ENCODE measurements around the gene TGM6.
A peak's percentile ranks its signal among the peaks of the same experiment; 100 is the strongest.

TGM6 gene

DNA sequence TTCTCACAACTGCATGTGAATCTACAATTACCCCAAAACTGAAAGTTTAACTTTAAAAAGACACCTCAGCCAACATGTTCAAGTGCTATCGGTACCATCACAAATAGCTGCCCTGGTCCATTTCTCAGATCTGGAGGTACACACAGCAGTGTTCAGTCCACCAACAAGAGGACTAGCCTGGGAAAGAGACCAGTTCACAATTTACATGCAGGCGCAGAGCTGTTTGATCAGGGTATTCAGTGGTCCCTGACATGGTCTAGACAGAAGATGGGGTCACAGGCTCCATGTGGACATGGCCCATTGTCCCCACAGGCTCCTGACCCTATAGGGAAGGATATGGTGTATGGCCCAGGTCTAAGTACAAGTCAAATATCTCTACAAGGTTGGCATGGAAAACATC, 15.6 kb upstream of the TGM6 start:
- DNase-seq, result no peak

DNA sequence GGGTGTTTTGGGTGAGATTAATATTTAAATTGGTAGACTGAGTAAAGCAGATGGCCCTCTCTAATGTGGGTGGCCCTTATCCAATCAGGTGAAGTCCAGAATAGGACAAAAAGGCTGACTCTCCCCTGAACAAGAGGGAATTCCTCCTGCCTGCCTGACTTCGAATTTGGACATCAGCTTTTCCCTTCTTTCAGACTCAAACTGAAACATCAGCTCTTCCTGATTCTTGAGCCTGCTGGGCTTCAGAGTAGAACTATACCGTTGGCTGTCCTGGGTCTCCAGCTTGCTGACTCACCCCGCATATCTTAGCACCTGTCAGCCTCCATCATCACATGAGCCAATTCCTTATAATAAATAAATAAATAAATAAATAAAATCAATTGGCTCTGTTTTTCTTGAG, 15.0 kb upstream of the TGM6 start:
- no peak for DNase-seq

DNA sequence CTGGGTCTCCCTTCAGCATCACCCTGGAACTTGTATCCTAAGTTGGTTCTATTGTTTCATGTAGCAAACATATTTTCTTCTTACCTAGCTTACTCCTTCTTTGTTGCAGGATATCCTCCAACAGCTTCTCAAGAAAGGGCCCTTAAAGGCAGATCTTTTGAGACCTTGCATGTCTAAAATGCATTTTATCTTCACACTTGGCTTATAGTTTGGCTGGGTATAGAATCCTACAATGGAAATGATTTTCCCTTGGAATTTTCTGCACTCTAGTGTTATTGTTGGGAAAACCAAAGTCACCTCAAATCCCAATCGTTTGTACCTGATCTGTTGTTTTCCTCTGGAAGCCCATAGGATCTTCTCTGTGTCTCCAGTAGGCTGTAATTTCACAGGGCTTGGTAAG, 12.1 kb upstream of the TGM6 start:
- no peak for DNase-seq

DNA sequence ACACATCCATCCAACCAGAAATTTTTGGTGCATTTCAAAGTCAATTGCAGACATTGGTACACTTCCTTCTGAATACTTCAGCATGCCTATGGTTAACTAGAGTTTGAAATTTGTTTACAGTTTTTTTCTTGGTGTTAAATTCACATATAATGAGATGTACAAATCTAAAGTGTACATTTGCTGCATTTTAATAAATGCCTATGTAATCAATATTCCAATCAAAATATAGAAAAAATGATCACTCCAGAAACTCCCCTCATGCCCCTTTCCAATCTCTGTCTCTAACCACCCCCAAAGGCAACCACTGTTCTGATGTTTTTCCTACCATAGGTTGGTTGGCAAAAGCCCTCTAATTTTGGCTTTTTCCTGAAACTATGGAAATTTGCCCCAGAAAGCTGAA, 7.6 kb upstream of the TGM6 start:
- DNase-seq, result no peak

DNA sequence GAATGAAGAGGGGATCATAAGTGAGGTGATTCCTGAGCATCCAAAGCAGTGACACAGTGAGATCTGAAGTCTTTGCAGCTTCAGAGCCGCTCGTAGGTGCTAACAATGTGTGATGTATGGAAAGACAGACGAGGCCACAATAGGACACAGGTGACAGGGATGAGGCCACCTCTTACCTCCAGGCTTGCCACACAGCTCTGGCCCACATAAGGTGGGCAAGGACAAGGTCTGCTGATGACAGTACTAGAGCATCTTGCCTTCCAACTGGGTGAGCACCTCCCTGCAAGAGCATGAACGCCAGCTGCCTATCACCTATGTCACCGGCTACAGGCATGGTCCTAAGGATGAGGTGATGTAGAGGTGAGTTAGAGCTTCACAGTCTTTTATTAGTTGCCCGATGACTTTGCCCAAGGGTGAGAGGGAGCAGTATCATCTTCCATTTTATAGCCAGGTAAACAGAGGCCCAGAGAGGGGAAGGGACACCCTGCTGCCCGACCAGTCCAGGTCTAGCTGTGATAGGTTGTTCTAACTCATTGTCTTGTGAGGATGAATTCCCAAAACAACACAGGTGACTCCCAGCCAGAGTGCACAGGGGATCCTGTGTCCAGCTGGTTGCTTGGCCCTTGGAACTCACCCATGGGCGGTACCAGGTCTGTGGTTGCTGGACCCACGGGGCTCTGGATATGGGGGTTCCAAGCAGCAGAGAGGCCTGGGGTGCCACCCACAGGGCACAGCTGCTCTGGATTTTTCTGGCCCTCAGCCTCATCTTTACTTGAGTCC, 6.2 kb upstream of the TGM6 start:
- DNase-seq, result no peak

DNA sequence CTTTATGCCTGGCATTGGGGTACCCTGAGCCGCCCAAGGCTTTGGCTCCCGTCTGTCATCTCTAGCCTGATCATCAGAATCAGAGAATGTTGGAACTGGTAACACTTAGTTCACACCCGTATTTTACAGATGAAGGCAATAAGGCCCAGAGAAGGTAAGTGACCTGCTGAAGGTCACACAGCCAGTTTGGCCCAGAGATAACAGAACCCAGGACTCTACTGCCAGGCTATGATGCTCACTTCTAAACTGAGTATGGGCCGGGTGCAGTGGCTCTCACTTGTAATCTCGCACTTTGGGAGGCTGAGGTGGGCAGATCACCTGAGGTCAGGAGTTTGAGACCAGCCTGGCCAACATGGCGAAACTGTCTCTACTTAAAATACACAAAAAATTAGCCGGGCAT, 1.8 kb upstream of the TGM6 start:
- no peak for DNase-seq

DNA sequence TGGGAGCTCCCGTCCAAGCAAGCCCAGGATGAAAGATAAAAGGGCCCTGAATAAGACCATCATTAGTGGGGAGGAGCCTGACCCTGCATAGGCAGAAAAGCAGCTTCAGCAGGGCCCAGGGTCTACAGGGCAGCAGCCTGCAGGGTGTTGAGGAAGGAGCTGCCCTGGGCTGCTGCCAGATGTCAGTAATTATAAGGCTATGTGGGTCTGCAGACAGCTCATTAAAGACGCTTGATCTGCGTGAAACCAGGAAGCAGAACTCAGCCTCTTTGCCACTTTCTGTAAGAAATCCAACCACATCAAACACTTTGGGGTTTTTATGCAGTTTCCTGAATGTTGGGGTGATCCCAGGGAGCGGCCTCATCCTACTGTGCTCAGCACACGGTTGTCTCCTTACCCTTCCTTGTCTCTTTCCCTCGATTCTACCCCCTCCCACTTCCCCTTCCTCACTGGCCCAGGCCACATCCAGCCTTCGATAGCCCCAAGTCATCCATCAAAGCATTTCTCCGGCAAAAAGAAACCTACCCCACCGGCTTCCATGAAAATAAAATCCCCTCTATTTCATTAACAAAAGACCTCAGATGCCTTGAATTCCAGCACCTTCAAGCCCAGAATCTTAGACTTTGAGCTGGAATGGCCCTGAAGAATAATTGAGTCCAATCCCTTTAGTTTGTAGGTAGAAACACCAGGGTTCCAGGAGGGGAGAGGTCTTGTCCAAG, 1.0 kb upstream of the TGM6 start:
- DNase-seq, result no peak

DNA sequence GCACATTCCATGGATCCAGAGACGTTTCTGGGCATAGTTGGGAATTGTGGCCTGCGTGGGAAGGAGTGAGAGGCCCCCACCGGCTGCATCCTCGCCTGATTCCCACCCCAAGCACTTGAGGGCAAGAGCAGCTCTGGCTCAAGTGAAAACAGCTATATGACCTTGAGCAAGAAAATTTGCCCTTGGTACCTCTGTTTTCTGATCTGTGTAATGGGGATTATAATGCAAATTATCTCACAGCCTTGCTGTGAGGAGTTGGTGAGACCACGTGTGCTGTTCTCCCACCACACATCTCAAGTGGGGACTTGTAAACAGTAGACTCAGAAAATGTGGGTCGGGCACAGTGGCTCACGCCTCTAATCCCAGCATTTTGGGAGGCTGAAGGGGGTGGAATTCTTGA, 602 bp downstream of the TGM6 start:
- no peak for DNase-seq

DNA sequence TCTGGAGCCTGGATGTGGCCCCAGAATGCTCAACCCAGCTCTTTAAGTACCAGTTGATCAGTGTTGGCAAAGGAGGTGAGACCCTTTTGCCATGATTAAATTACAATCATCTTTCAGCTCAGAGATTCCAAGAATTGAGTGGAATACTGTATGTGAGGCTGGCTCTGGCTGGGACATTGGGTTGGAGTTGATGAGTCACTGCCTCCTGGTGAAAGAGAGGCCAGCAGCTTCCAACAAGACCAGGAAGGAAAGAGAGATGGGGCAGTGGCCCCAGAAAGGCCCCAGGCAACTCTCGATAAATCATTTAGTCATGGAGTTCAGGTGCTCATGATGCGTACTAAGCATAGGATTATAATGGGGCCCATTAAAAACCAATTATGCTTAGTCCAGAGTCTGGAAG, 2.1 kb downstream of the TGM6 start:
- DNase-seq, result no peak

DNA sequence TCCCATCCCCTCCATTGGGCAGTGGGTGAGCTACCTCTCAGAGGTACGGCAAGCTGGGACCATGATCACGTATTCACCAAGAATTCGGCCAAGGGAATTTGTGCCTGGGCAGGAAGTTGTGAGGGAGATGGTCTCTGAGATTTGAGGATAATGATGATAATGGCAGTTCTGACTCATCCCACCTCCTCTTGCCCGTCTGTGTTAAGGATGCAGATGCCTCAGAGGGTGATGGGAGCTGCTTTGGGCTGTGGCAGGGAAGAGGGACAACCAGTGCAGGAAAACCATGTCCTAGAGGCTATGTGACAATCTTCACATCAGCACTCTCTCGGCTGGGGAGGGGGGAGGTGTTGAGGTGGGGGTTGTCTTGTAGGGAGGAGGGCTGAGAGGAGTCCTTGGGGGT, 4.3 kb downstream of the TGM6 start:
- DNase-seq, result no peak

DNA sequence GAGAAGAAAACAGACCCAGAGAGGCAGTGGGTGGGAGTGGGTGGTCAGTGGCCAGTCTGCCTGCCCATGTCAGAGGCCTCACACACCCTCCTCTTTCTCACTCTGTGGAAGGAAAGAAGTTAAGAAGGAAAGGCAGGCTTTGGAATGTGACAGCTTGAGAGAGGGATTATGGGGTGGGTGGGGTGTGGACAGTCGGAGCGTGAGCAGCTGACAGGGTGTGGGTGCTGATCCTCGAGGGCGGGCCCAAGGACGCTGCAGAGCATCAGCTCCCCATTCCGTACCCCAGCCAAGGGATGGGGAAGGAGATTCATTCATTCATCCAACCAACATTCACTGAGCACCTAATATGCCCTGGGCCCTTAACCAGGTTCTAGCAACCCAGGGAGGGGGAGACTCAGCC, 4.8 kb downstream of the TGM6 start:
- no peak for DNase-seq

DNA sequence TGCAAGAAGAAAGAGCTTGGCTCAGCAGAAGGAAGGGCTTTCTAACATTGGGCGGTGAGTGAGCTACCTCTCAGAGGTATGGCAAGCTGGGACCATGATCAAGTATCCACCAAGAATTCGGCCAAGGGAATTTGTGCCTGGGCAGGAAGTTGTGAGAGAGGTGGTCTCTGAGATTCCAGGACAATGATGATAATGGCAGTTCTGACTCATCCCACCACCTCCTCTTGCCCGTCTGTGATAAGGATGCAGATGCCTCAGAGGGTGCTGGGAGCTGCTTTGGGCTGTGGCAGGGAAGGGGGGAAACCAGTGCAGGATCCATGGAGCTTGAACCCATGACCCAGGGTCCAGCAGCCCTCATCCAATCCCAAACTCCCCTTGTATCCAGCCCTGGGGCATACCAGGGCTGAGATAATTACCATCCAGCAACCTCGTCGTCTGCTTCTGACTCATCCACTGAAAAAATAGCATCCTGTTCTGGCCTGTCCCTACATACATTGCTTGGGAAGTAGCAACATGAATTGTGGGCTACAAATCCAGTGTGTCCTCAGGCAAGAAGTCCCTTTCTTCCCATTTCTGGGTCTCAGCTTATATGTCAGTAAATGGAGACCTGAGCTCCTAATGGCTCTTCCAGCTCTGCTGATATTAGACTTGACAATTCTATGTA, 5.9 kb downstream of the TGM6 start:
- no peak for DNase-seq

DNA sequence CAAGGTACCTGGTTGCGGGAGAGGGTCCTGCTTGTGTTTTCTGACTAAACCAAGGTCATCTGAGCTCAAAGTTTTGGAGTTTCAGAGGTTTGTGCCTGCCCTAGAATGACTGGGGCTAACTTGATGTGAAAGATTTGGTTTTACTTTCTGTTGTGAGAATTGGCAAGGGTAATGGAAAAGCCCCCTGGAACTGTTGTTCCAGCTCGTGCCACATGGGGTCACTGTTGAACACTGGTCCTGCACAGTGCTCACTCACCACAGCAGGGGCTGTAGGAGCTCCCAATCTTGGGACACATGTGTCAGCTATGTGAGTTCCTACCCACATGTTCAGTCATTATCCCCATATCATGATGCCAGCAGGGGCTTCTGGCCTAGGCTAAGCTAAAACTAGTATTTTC, 6.5 kb downstream of the TGM6 start:
- DNase-seq, result peak; percentile 16

DNA sequence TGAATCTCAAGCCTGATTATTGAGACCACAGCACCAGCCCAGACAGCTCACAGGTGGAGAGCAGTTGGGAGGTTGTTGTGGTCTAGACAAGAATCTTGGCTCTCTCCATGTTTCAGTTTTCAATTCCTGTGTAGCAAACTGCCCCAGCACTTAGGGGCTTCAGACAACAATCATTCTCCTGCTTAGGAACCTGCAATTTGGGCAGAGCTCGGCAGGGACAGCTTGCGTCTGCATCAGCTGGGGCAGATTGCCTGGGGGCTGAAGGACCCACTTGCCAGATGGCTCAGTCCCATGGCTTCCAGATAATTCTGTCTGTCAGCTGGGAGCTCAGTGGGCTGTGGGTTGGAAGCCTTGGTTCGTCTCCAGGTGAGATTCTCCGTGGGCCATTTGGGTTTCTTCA, 6.9 kb downstream of the TGM6 start:
- DNase-seq, result no peak

DNA sequence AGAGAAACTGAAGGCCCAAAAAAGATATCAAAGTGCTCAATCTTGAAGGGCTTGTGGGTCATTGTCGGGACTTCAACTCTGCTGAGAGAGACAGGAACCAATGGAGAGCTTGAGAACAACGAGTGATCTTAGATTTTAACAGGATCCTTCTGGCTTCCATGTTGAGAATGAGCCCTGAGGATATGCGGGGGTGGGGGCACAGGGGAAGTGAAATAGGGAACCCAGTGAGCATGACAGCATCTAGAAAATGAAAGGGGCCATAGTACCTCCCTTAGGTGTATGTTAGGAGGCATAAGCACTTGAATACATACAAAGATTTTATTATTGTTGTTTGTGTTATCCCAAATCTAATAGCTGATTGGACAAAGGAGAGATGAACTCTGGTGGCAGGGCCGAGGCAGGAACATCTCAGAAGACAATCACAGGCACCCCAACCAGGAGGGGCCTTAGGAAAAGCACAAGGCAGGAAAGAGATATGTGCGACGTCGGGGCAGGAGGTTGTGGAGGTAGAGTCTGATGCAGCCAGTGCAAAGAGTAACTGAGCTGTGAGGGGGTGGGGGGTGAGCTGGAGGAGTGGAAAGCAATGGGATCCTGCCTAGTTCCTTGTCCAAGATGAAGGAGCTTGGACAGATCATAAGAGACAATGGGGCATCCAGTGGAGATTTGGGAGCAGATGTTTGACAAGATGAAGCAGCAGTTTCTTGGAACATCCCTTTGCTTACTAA, 10.4 kb downstream of the TGM6 start:
- DNase-seq, result no peak

DNA sequence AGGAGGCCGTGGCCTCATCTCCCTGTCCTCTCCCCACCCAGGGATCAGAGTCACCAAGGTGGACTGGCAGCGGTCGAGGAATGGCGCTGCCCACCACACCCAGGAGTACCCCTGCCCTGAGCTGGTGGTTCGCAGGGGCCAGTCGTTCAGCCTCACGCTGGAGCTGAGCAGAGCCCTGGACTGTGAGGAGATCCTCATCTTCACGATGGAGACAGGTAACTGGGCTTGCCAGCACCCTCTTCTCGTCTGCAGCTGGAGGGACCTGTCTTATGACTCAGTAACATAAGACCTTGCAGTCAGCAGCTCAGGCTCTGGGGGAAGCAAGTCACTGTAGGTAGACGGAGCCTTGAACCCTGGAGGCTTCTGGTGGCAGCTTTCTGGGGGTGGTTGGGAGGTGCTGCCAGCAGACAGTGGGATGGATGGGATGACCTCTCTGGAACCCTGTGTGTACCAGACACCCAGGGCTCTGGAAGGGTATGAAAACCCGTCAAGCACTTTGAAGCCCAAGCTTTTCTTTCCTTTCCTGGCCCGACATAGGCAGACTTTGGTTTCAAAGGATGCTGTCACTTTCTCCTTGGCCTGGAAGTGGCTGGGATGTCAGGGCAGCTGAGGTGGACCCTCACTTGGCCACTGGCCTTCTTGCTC, 13.8 kb downstream of the TGM6 start:
- DNase-seq, result no peak

DNA sequence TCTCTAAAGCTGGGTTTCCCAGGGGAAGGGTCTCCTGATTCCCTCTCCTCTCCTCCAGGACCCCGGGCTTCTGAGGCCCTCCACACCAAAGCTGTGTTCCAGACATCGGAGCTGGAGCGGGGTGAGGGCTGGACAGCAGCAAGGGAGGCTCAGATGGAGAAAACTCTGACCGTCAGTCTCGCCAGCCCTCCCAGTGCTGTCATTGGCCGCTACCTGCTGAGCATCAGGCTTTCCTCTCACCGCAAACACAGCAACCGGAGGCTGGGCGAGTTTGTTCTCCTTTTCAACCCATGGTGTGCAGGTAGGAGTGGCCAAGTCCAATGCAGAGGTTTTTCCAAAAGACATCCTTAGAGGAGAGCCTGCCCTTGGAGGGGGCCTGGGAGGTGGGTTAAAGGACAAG, 14.4 kb downstream of the TGM6 start:
- no peak for DNase-seq

DNA sequence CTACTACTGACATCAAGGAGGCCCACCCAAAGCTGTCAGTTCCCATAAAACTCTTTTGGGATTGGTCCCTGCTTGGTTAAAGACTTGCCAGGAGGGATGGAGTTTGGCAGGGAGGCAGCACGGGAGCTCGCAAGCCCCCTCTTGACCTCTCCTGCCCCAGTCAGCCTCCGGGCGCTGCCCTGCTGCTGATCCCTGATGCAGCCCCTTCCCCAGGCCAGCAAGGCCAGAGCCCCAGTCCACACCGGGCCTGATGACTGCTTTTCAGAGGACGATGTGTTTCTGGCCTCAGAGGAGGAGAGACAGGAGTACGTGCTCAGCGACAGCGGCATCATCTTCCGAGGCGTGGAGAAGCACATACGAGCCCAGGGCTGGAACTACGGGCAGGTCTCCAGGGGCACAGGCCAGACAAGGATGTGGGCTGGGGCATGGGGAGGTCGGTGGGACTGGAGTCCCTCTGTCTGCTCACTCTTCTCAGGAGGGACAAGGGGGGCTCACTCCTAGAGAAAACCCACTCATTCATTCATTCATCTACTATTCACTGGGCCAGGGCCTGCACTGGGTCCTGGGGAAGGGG, 15.6 kb downstream of the TGM6 start:
- no peak for DNase-seq

DNA sequence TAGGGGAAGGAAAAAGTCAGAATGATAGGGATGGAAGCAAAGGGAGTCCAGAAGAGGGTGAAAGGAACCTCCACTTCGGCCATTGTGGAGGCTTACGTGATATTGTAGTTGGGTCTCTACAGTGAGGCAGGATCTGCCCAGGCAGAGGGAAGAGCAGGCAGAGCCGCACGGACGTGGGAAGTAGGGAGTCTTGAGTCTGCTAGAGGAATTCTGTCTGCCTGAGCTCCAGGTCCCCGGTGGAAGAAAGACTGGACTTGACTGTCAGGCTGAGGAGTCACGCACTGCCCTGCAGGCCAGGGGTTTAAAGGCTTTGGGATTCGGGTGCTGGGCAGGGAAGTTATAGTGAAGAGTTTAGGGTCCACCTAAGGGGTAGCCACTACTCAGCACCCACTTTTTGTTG, 16.4 kb downstream of the TGM6 start:
- no peak for DNase-seq

DNA sequence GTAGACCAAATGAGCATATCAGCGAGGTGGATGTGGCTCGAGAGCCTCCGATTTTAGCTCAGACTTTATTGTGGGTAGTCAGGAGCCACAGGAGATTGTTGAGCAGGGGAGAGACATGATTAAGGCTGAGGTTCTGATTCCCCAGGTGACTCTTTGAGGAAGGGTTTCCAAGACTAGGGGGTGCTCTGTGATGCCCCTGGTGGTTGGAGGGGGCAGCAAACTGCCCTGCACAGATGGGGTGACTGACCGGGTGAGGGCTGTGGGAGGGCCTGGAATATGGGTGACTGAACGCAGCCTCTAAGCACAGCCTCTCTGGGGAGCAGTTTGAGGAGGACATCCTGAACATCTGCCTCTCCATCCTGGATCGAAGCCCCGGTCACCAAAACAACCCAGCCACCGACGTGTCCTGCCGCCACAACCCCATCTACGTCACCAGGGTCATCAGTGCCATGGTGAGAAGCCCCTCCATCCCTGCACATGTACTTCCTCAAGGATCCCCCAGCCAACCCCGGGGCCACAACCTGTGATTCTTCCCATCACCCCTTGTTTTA, 17.0 kb downstream of the TGM6 start:
- DNase-seq, result no peak

DNA sequence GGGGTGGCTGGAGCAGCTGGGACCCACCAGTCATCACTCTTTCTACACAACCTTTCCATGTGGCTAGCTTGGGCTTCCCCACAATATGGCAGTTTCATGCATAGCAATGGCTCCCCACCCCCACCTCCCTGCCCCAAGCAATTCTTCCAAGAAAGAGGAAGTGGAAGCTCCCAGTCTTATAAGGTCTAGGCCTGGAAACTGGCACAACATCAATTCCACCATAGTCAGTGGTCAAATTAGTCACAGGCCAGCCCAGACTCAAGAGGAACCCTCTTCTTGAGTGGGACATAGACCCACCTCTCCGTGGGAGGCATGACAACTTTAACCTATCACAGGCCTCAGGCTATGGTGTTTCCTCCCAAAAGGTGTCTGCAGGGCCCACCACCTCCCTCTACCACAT, 17.7 kb downstream of the TGM6 start:
- no peak for DNase-seq

DNA sequence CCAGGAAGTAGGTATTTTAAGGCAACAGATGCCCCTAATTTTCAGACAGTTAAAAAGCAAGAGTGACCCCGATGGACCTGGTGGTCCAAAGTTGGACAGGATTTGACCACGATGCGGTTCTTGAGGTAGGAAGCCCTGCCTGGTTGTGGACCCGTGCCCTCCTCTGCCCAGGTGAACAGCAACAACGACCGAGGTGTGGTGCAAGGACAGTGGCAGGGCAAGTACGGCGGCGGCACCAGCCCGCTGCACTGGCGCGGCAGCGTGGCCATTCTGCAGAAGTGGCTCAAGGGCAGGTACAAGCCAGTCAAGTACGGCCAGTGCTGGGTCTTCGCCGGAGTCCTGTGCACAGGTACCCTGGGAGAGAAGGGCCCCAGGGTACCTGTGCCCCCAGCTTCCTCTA, 18.7 kb downstream of the TGM6 start:
- DNase-seq, result no peak
